Hepatocyte (in vitro differentiated cells): ENCODE data around the gene ALDH1B1.

Experiments
- EZH2 ChIP-seq: fragments of 200-600 bp; sonication (generic); IDR thresholded peaks from 2 replicates; pipeline ENCODE4 v1.6.1; 2016; ENCODE audit warnings: antibody characterized with exemption, mild to moderate bottlenecking, borderline replicate concordance
- TF ChIP-seq, protein P1 (sequence below): fragments of 200-600 bp; sonication (generic); IDR thresholded peaks from 2 replicates; pipeline ENCODE4 v1.5.1; 2016; ENCODE audit warnings: antibody characterized with exemption, mild to moderate bottlenecking; ENCODE audit not compliant: poor library complexity

GRCh38 chr9:38423273-38423972 is 30.9 kb downstream of the ALDH1B1 start:
- TF ChIP-seq, protein P1, sequence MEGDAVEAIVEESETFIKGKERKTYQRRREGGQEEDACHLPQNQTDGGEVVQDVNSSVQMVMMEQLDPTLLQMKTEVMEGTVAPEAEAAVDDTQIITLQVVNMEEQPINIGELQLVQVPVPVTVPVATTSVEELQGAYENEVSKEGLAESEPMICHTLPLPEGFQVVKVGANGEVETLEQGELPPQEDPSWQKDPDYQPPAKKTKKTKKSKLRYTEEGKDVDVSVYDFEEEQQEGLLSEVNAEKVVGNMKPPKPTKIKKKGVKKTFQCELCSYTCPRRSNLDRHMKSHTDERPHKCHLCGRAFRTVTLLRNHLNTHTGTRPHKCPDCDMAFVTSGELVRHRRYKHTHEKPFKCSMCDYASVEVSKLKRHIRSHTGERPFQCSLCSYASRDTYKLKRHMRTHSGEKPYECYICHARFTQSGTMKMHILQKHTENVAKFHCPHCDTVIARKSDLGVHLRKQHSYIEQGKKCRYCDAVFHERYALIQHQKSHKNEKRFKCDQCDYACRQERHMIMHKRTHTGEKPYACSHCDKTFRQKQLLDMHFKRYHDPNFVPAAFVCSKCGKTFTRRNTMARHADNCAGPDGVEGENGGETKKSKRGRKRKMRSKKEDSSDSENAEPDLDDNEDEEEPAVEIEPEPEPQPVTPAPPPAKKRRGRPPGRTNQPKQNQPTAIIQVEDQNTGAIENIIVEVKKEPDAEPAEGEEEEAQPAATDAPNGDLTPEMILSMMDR: no peak
- TF ChIP-seq EZH2: no peak
